DND-41 (cell line): ENCODE data around the gene ADARB2.
A peak's percentile ranks its signal among the peaks of the same experiment; 100 is the strongest.

Experiments used
- ATAC-seq: fragments of 200-7000 bp; cut with Tn5 transposase; 3 replicates; pipeline ENCODE4 v1.9.1; 2021; ENCODE audit warnings: low read depth; ENCODE audit not compliant: insufficient read depth
- DNase-seq: peaks from one replicate; pipeline ENCODE4 v3.0.0-alpha.2; 2020
- H2AFZ ChIP-seq: 2 replicates; pipeline ENCODE4 v1.6.0; 2012; ENCODE audit warnings: low read depth, low read length
- H3K27ac ChIP-seq: 2 replicates; pipeline ENCODE4 v1.5.1; 2012; ENCODE audit warnings: low read length, inconsistent platforms
- H3K27me3 ChIP-seq: fragments of 200-600 bp; sonication (generic); 2 replicates; pipeline ENCODE4 v1.6.0; 2012; ENCODE audit warnings: low read length, mild to moderate bottlenecking, inconsistent platforms; ENCODE audit not compliant: insufficient read depth, poor library complexity
- H3K36me3 ChIP-seq: 2 replicates; pipeline ENCODE4 v1.5.1; 2012; ENCODE audit warnings: low read length, inconsistent platforms; ENCODE audit not compliant: insufficient read depth
- H3K4me1 ChIP-seq: 2 replicates; pipeline ENCODE4 v1.5.1; 2012; ENCODE audit warnings: mild to moderate bottlenecking, low read length; ENCODE audit not compliant: insufficient read depth
- H3K4me2 ChIP-seq: 2 replicates; pipeline ENCODE4 v1.6.0; 2012; ENCODE audit warnings: mild to moderate bottlenecking, moderate library complexity, low read length, inconsistent platforms; ENCODE audit not compliant: insufficient read depth
- H3K4me3 ChIP-seq, 2 experiments: fragments of 200-600 bp in 1 of 2; shearing (Covaris generic) in 1 of 2; 2 replicates each; pipeline ENCODE4 v1.5.1; 2012 to 2016; ENCODE audit warnings: inconsistent platforms in 2 of 2, low read length in 2 of 2, mild to moderate bottlenecking in 2 of 2, low read depth in 1 of 2, moderate library complexity in 1 of 2
- H3K79me2 ChIP-seq: 2 replicates; pipeline ENCODE4 v1.6.0; 2012; ENCODE audit warnings: low read length, inconsistent platforms; ENCODE audit not compliant: insufficient read depth
- H3K9ac ChIP-seq: 2 replicates; pipeline ENCODE4 v1.6.0; 2012; ENCODE audit warnings: low read depth, mild to moderate bottlenecking, inconsistent platforms, low read length, moderate library complexity
- H3K9me3 ChIP-seq: 2 replicates; pipeline ENCODE4 v1.5.1; 2012; ENCODE audit warnings: low read length, moderate library complexity, mild to moderate bottlenecking, inconsistent platforms; ENCODE audit not compliant: insufficient read depth, severe bottlenecking
- H4K20me1 ChIP-seq: 2 replicates; pipeline ENCODE4 v1.6.0; 2012; ENCODE audit warnings: low read length; ENCODE audit not compliant: insufficient read depth
- EZH2 ChIP-seq: IDR thresholded peaks from 3 replicates; pipeline ENCODE4 v1.6.1; 2012; ENCODE audit warnings: borderline replicate concordance, low read depth, mild to moderate bottlenecking, moderate library complexity, low read length, inconsistent platforms; ENCODE audit not compliant: severe bottlenecking
- TF ChIP-seq, protein P1 (sequence below): IDR thresholded peaks from 2 replicates; pipeline ENCODE4 v1.5.1; 2012; ENCODE audit warnings: borderline replicate concordance, low read length, moderate library complexity, mild to moderate bottlenecking; ENCODE audit not compliant: poor library complexity, severe bottlenecking; ENCODE audit errors: extremely low read depth

ADARB2 gene

DNA sequence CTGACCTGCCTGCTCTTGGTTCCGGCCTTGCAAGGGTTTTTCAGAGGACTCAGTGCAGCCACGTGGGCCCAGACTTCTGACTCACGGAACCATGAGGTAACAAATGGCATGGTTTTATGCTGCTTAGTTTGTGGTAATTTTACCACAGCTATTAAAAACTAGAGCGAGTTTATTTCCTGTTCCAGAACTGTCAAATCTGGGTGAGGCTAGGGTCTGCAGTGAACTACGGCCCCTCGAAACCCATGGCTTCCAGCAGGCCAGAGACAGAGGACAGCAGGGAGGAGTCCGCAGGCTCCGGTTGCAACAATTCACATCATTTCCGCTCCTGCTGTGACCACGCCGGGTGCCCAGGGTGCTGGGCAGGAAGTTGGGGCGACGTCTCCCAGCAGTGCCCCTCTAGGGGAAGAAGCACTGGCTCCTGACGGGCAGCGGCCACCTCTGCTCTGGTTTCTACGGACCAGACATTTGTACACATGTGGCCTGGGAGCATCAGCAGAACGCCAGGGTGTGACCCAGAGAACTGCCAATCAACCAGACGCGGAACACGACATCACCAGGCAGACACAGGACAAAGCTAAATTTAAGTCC, 74.8 kb downstream of the ADARB2 start:
- Histone ChIP-seq H3K79me2 (no peaks in the 10 kb centered on the region), H3K9me3 (no peaks in the 10 kb centered on the region), H3K36me3 (no peaks in the 10 kb centered on the region), H3K27ac (no peak overlapping the region), H2AFZ (no peak overlapping the region), H3K9ac (no peak overlapping the region), H3K27me3 (no peaks in the 10 kb centered on the region), H3K4me1 (peaks cover 26% of the 10 kb centered on the region), H4K20me1 (no peaks in the 10 kb centered on the region), H3K4me2 (no peak overlapping the region), H3K4me3 (no peak overlapping the region)
- DNase-seq (no peak), ATAC-seq (no peak)
- no peak for TF ChIP-seq EZH2
- TF ChIP-seq, protein P1, sequence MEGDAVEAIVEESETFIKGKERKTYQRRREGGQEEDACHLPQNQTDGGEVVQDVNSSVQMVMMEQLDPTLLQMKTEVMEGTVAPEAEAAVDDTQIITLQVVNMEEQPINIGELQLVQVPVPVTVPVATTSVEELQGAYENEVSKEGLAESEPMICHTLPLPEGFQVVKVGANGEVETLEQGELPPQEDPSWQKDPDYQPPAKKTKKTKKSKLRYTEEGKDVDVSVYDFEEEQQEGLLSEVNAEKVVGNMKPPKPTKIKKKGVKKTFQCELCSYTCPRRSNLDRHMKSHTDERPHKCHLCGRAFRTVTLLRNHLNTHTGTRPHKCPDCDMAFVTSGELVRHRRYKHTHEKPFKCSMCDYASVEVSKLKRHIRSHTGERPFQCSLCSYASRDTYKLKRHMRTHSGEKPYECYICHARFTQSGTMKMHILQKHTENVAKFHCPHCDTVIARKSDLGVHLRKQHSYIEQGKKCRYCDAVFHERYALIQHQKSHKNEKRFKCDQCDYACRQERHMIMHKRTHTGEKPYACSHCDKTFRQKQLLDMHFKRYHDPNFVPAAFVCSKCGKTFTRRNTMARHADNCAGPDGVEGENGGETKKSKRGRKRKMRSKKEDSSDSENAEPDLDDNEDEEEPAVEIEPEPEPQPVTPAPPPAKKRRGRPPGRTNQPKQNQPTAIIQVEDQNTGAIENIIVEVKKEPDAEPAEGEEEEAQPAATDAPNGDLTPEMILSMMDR, result no peak

DNA sequence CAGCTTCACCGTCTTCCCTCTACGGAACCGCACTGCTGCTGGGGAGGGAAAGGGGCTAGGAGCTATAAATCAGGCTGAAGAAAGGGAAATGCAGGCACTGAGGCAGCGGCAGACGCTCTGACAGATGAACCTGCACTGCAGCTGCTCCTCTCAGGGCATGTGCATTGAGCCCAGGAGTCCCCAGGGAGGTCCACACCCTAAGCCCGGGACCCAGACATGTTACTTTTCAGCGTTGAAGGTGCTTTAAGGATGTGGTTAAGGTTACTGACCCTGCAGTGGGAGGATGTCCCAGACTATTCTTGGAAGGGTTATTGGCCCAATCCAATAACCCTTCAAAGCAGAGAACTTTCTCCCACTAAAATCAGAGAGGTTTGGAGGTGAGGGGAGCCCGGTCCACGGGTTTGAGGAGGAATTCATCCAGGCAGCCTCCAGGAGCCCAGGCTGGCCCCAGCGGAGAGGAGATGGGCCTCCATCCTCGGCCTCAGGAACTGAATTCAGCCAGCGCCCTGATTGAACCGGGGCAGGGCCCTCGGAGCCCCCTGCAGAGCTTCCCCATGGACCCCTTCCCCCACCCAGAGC, 75.4 kb downstream of the ADARB2 start:
- H3K4me1 ChIP-seq, result peaks cover 31% of the 10 kb centered on the region
- no peaks in the 10 kb centered on the region for H3K9me3 ChIP-seq
- ATAC-seq (peak; percentile 71), DNase-seq (peak; percentile 48)
- TF ChIP-seq, protein P1, result no peak
- H4K20me1 ChIP-seq, result no peaks in the 10 kb centered on the region
- H3K27me3 ChIP-seq, result no peaks in the 10 kb centered on the region
- no peak overlapping the region for H3K27ac ChIP-seq
- H3K4me3 ChIP-seq, result no peak overlapping the region
- H3K36me3 ChIP-seq, result no peaks in the 10 kb centered on the region
- H3K4me2 ChIP-seq, result no peak overlapping the region
- H3K9ac ChIP-seq, result no peak overlapping the region
- no peak overlapping the region for H2AFZ ChIP-seq
- no peaks in the 10 kb centered on the region for H3K79me2 ChIP-seq

DNA sequence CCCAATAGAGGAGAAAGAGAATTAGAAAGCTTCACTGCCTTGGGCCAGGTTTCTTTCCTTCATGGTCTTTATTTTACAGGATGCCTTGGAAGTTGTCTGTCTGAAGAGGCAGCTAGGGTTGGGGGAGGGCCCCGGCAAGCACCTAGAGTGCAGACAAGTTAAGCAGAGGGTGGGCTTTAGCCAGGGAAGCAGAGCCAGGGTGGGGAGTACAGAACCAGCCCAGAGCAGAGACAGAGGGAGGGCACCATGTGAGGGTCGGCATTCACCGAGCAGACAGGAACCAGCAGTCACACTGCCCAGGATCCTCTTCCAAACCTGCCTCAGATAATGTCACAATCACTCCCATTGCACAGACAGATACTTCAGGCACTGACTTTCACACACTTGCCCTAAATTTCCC, 75.9 kb downstream of the ADARB2 start:
- no peaks in the 10 kb centered on the region for H3K79me2 ChIP-seq

More for the DNA sequence above, 75.9 kb downstream of the ADARB2 start:
- peak; percentile 20; the same call in 1 of the 3 replicates for ATAC-seq
- Histone ChIP-seq H3K9ac (no peak overlapping the region), H4K20me1 (no peaks in the 10 kb centered on the region), H3K36me3 (no peaks in the 10 kb centered on the region), H3K9me3 (no peaks in the 10 kb centered on the region), H3K4me2 (no peak overlapping the region), H3K27ac (no peak overlapping the region), H3K4me3 (no peak overlapping the region), H3K27me3 (no peaks in the 10 kb centered on the region), H2AFZ (no peak overlapping the region), H3K4me1 (peaks cover 37% of the 10 kb centered on the region)
- TF ChIP-seq, protein P1, result no peak
- TF ChIP-seq EZH2, result no peak
- no peak for DNase-seq
